Kidney (tissue), 14 donors: ENCODE data around the gene SZT2. TPM values are rescaled to one million over a fixed set of nuclear protein-coding genes. Genes with fewer than 3 reads are reported as not detected.

Experiments used
- DNase-seq, 5 donors: peaks; one replicate each; pipeline ENCODE4 v3.0.0-alpha.2; 2013 to 2020
- FAIRE-seq: peaks from 2 replicates; lab custom pipeline; 2012; peaks lifted over from hg19 to GRCh38; lab: Jason Lieb, UNC
- H3K27ac ChIP-seq, 2 donors: one replicate each; pipeline ENCODE4 v1.7.0; 2013; ENCODE audit warnings: low read depth in 2 of 2, low read length in 2 of 2, inconsistent platforms in 1 of 2
- H3K27me3 ChIP-seq: one replicate; pipeline ENCODE4 v1.7.1; 2013; ENCODE audit warnings: low read length, inconsistent platforms; ENCODE audit not compliant: control insufficient read depth, insufficient read depth
- H3K36me3 ChIP-seq, 3 donors: one replicate each; pipeline versions ENCODE4 v1.7.0 to v1.7.1; 2013; ENCODE audit warnings: low read length in 3 of 3, control low read depth in 1 of 3, inconsistent platforms in 1 of 3; ENCODE audit not compliant: insufficient read depth in 3 of 3, control insufficient read depth in 2 of 3
- H3K4me1 ChIP-seq, 3 donors: one replicate each; pipeline versions ENCODE4 v1.7.0 to v1.7.1; 2013; ENCODE audit warnings: low read length in 3 of 3, inconsistent platforms in 1 of 3, low read depth in 1 of 3; ENCODE audit not compliant: control insufficient read depth in 2 of 3, insufficient read depth in 2 of 3
- H3K4me3 ChIP-seq, 3 donors: one replicate each; pipeline versions ENCODE4 v1.7.0 to v1.8.1; 2013; ENCODE audit warnings: low read length in 3 of 3, control low read depth in 1 of 3, inconsistent platforms in 1 of 3
- H3K9ac ChIP-seq, 3 donors: one replicate each; pipeline versions ENCODE4 v1.7.0 to v1.7.1; 2013; ENCODE audit warnings: low read length in 3 of 3, control low read depth in 1 of 3, inconsistent platforms in 1 of 3
- H3K9me3 ChIP-seq, 3 donors: one replicate each; pipeline versions ENCODE4 v1.7.0 to v1.7.1; 2013; ENCODE audit warnings: low read length in 3 of 3, control low read depth in 1 of 3, inconsistent platforms in 1 of 3; ENCODE audit not compliant: control insufficient read depth in 2 of 3, insufficient read depth in 1 of 3
- intact Hi-C: fragments of 100-400 bp; cut with DNase I; formaldehyde crosslinking; loops from one replicate; pipeline ENCODE4 v1.11.1; 2022
- polyA plus RNA-seq: library from polyadenylated mRNA; stranded (reverse); fragments of 350-450 nt; fragmentation: Illumina TruSeq; extraction: RNeasy Lipid Tissue Mini Kit (QIAGEN cat#74804); gene quantifications from one replicate; pipeline ENCODE4 v1.2.3, GENCODE V29; 2014; ENCODE audit warnings: low read depth, low replicate concordance; ENCODE audit not compliant: insufficient read depth
- total RNA-seq: library from RNA; stranded (reverse); fragmentation: NEBNext Ultra II Directional; extraction: Animal tissue kit (Norgen Biotek cat#: 25700); gene quantifications from one replicate; pipeline ENCODE4 v1.2.1, GENCODE V29; 2021
- TF ChIP-seq, protein P1 (sequence below): IDR thresholded peaks from 3 replicates; pipeline ENCODE4 v1.5.1; 2012; ENCODE audit warnings: mild to moderate bottlenecking, moderate library complexity, borderline replicate concordance; ENCODE audit not compliant: insufficient read depth; ENCODE audit errors: extremely low read depth
- donor health status: control.
- donor health status: control.
- donor health status: control.
- donor health status: control.
- donor health status: control.
- donor health status: DM: yes; HTN: yes; CAD: no.
- donor health status: Normal renal cell carcinoma (clear cell type).

SZT2 gene
- total and polyA plus RNA-seq, 2 donors from 2014 or later = 10.4 to 66.8 TPM

DNA sequence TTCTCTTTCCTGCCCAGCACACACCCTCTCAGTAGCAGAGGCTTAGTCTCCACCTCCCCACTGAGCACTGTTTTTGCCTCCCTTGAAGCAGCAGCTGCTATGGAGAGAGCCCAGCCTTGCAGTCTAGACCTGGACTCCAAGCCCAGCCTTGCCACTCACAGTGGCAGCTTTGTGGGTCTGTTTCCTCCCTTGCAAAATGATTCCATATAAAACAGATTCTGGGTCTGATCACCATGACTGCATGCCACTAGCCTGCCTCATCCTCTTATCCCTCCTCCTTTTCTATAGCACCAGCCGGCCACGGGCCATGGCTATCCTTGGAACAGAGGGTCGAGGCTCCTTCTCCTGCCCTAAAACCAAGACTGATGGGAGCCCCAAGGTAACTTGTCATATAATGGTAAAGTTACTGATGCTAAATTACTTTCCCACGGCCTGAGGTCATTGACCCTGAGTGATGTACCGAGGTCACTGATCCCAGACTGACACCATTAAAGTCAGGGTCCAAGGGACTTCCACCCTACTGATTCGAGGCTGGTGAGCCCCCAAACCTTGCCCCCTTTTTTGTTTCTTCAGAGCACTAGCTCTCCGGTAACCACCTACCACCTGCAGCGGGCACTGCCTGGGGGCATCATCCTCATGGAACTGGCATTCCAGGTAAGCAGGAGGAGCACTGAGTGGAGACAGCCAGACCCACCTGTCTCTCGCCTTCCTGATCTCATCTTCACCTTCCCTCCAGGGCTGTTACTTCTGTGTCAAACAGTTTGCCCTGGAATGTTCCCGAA, 56.1 kb downstream of the SZT2 start:
- Histone ChIP-seq H3K27me3 (no peaks in the 10 kb centered on the region), H3K4me1 (peaks cover 0 to 12% (median 8%) of the 10 kb centered on the region in 3 donors), H3K9me3 (no peaks in the 10 kb centered on the region), H3K4me3 (no peak overlapping the region), H3K36me3 (peaks cover 13 to 84% (median 52%) of the 10 kb centered on the region in 3 donors), H3K9ac (no peak overlapping the region), H3K27ac (no peak overlapping the region)
- DNase-seq = peak in 2 of 5 donors; percentile 22 to 34
- no peak for FAIRE-seq
- TF ChIP-seq, protein P1, sequence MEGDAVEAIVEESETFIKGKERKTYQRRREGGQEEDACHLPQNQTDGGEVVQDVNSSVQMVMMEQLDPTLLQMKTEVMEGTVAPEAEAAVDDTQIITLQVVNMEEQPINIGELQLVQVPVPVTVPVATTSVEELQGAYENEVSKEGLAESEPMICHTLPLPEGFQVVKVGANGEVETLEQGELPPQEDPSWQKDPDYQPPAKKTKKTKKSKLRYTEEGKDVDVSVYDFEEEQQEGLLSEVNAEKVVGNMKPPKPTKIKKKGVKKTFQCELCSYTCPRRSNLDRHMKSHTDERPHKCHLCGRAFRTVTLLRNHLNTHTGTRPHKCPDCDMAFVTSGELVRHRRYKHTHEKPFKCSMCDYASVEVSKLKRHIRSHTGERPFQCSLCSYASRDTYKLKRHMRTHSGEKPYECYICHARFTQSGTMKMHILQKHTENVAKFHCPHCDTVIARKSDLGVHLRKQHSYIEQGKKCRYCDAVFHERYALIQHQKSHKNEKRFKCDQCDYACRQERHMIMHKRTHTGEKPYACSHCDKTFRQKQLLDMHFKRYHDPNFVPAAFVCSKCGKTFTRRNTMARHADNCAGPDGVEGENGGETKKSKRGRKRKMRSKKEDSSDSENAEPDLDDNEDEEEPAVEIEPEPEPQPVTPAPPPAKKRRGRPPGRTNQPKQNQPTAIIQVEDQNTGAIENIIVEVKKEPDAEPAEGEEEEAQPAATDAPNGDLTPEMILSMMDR = no peak
- intact Hi-C loops = no loop called here

DNA sequence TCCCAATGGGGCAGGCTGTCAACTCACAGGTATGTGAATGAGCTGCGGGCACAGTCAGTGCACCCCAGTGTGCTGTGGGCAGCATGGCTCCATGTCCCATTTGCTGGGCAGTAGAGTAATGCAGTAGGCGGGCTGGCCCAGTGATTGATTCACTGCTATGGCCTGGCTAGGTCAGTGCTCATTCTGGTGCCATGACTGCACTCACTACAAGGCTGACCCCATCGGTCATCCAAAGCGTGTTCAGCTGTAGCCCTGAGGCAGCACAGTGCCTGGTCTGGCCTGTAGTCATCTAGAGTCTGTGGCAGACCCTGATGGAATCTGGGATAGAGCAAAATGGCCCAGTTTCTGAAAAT, 56.7 kb downstream of the SZT2 start:
- DNase-seq = peak in 2 of 5 donors; percentile 16 to 37
- Histone ChIP-seq H3K4me3 (no peak overlapping the region), H3K4me1 (peaks cover 0 to 12% (median 8%) of the 10 kb centered on the region in 3 donors), H3K27me3 (no peaks in the 10 kb centered on the region), H3K27ac (no peak overlapping the region), H3K36me3 (peaks cover 13 to 82% (median 53%) of the 10 kb centered on the region in 3 donors), H3K9me3 (no peaks in the 10 kb centered on the region), H3K9ac (no peak overlapping the region)
- intact Hi-C loops = no loop called here
- TF ChIP-seq, protein P1 = no peak
- no peak for FAIRE-seq

- intact Hi-C loops = no loop called here
- H3K27me3 ChIP-seq = no peaks in the 10 kb centered on the region
- peaks cover 0 to 12% (median 8%) of the 10 kb centered on the region in 3 donors for H3K4me1 ChIP-seq
- H3K27ac ChIP-seq = no peak overlapping the region
- no peak overlapping the region for H3K9ac ChIP-seq
- TF ChIP-seq, protein P1 = no peak
- DNase-seq = peak in 2 of 5 donors; percentile 24 to 62
- FAIRE-seq = no peak
- H3K36me3 ChIP-seq = peaks cover 13 to 74% (median 52%) of the 10 kb centered on the region in 3 donors
- H3K4me3 ChIP-seq = no peak overlapping the region
- no peaks in the 10 kb centered on the region for H3K9me3 ChIP-seq
Measured at GRCh38 chr1:43446881-43447835, 57.5 kb downstream of the SZT2 start.
